ENCODE data around the gene CAPNS1.

- TF ChIP-seq, protein P1, sequence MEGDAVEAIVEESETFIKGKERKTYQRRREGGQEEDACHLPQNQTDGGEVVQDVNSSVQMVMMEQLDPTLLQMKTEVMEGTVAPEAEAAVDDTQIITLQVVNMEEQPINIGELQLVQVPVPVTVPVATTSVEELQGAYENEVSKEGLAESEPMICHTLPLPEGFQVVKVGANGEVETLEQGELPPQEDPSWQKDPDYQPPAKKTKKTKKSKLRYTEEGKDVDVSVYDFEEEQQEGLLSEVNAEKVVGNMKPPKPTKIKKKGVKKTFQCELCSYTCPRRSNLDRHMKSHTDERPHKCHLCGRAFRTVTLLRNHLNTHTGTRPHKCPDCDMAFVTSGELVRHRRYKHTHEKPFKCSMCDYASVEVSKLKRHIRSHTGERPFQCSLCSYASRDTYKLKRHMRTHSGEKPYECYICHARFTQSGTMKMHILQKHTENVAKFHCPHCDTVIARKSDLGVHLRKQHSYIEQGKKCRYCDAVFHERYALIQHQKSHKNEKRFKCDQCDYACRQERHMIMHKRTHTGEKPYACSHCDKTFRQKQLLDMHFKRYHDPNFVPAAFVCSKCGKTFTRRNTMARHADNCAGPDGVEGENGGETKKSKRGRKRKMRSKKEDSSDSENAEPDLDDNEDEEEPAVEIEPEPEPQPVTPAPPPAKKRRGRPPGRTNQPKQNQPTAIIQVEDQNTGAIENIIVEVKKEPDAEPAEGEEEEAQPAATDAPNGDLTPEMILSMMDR (IDR thresholded peaks at IDR 0.05), result no peak
- no peak for TF ChIP-seq POLR2A (IDR thresholded peaks at IDR 0.05)
These were observed 4.8 kb downstream of the CAPNS1 start for GRCh38 chr19:36144624-36145023.
